Measurements from ENCODE around the gene ASRGL1.
"Not testable (repeated sequence)": the region's sequence is repeated elsewhere in the genome, so short reads cannot be mapped to it uniquely, and the experiment has no call there.

Gene ASRGL1

GRCh38 chr11:62337303-62338181 lies at the start of gene ASRGL1:
Gene ASRGL1, plus strand, starts transcription at chr11:62337448. Its CDS starts 530 bp downstream, at chr11:62337978.
- peak; percentile 87 for DNase-seq

DNA sequence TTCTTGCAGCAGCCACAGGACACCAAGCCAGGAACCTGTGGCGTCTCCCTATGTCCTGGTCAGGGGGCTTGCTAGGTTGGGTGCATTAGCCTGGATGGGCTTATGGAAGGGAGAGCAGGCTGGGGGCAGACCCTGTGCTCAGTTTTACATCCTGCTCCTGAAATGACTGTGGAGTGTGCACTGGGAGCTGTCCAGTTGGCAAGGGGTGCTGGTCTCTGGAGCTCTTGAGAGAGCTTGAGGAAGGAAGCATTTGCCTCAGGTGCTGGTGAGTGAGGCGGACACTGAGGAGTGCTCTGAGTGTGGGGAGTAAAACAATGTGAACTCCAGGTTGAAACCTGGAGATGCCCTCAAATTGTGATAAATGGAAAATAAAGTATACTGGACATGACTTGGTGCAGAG lies 41.7 kb upstream of the ASRGL1 start:
- DNase-seq = peak; percentile 83

DNA sequence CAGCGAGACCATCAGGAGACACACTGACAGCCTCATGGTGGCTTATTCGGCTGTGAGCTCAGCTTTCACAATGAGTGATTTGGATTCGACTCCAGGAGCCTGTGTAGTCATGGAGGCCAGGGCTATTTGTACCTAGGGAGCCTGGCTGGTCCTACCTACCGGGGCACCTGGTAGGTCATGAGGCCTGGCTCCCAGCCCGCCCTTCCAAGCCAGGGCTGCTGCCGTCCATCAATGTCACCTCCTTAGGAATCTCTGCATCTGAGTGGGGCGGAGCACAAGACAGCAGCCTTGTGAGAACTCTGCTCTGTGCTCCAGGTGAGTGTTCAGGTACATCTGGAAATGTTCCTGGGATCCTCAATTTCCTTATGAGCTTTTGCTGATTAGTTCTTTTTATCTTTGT lies 38.3 kb upstream of the ASRGL1 start, which contains the start of gene SCGB1D4:
Gene SCGB1D4, minus strand, starts transcription at position 101 of the 400 bp plus-strand sequence. Its CDS starts 65 bp downstream, at position 36.
- DNase-seq = no peak

- no peak for DNase-seq
Observed at GRCh38 chr11:62306227-62306626, 31.0 kb upstream of the ASRGL1 start.

DNA sequence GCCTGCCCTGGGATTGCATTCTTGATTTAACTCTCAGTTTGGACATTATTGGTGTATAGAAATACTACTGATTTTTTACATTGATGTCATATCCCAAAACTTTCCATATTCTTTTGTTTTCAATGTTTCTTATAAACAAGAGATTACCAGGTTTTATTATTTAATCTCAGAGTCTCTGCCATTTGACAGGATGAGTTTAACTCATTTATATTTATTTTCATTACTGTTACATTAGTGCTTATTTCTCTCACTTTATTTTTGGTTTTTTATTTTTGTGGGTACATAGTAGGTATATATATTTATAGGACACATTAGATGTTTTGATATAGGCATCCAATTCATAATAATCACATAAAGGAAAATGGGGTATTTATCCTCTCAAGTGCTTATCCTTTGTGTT lies 29.3 kb upstream of the ASRGL1 start:
- no peak for DNase-seq

DNA sequence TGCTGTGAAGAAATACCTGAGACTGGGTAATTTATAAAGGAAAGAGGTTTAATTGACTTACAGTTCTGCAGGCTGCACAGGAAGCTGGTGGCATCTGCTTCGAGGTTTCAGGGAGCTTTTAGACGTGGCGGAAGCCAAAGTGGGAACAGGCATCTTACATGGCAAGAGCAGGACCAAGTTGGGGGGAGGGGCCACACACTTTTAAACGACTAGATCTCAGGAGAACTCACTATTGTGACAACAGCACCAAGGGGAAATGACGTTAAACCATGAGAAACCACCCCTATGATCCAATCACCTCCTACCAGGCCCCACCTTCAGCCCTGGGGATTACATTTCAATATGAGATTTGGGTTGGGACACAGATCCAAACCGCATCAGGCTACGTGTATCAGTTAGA lies 27.3 kb upstream of the ASRGL1 start:
- DNase-seq = no peak

- DNase-seq = peak; percentile 14
Observed at GRCh38 chr11:62315431-62315830, 21.8 kb upstream of the ASRGL1 start.

DNA sequence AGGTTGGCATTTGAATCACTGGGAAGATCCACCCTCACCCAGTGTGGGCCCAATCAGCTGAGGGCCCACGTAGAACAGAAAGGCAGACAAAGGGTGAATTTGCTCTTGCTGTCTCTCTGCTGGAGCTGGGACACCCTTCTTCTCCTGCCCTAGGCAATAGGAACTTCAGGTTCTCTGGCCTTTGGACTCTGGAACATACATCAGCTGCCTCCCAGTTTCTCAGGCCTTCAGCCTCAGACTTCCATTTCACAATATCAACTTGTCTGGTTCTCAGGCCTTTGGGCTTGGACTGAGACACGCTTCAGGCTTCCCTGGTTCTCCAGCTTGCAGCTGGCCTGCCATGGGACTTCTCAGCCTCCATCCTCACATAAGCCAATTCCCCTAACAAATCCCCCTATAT lies 14.7 kb upstream of the ASRGL1 start:
- DNase-seq = no peak

GRCh38 chr11:62324731-62325556 lies 12.3 kb upstream of the ASRGL1 start:
- peak; percentile 82 for DNase-seq

DNA sequence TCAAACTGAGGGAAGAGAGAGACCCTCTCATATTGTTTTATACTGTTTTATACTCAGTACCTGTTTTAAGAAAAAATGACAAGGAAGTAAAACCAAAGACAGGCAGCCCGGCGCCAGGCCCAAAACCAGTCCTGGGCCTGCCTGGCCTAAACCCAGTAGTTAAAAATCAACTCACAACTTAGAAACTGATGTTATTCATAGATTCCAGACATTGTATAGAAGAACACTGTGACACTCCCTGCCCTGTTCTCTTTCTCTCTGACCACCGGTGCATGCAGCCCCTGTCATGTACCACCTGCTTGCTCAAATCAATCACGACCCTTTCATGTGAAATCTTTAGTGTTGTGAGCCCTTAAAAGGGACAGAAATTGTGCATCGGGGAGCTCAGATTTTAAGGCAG lies 11.5 kb upstream of the ASRGL1 start:
- DNase-seq = not testable (repeated sequence)

DNA sequence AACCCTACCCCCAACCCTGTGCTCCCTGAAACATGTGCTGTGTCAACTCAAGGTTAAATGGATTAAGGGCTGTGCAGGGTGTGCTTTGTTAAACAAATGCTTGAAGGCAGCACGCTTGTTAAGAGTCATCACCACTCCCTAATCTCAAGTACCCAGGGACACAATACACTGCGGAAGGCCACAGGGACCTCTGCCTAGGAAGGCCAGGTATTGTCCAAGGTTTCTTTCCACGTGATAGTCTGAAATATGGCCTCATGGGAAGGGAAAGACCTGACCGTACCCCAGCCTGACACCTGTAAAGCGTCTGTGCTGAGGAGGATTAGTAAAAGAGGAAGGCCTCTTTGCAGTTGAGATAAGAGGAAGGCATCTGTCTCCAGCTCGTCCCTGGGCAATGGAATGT lies 10.5 kb upstream of the ASRGL1 start:
- not testable (repeated sequence) for DNase-seq

GRCh38 chr11:62327541-62327940 lies 9.7 kb upstream of the ASRGL1 start:
- not testable (repeated sequence) for DNase-seq

DNA sequence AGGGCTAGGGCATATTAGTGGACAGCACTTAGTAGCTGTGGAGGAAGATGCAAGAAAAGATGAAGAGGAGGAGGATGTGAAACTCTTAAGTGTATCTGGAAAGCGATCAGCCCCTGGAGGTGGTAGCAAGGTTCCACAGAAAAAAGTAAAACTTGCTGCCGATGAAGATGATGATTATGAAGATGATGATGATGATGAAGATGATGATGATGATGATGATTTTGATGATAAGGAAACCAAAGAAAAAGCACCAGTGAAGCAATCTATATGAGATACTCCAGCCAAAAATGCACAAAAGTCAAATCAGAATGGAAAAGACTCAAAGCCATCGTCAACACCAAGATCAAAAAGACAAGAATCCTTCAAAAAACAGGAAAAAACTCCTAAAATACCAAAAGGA lies 6.0 kb upstream of the ASRGL1 start:
- DNase-seq = not testable (repeated sequence)

GRCh38 chr11:62333768-62334167 lies 3.5 kb upstream of the ASRGL1 start:
- no peak for DNase-seq

- DNase-seq = not testable (repeated sequence)
Observed at GRCh38 chr11:62336949-62337302, 322 bp upstream of the ASRGL1 start.

GRCh38 chr11:62338218-62338617 lies 970 bp downstream of the ASRGL1 start:
- DNase-seq = peak; percentile 3

GRCh38 chr11:62340269-62340901 lies 3.1 kb downstream of the ASRGL1 start:
- DNase-seq = peak; percentile 68

DNA sequence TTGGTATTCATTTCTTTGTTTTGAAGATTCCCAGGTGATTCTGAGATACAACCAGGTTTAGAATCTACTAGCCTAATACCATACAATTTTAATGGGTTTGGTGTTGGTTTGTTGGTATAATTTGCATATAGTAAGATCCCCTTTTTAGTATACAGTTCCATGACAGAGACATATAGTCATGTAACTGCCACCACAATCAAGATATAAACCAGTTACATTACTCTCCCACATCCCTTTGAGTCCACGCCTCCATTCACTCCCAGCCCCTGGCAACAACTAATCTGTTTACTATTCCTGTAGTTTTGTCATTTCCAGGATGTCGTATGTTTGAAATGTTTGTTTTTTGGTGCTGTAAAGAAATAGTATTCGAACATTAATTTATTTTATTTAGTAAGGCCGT lies 4.3 kb downstream of the ASRGL1 start:
- DNase-seq = no peak

GRCh38 chr11:62343646-62344190 lies 6.5 kb downstream of the ASRGL1 start:
- peak; percentile 11 for DNase-seq

- no peak for DNase-seq
Observed at GRCh38 chr11:62344210-62344609, 7.0 kb downstream of the ASRGL1 start.

GRCh38 chr11:62345861-62346260 lies 8.6 kb downstream of the ASRGL1 start:
- no peak for DNase-seq

GRCh38 chr11:62352355-62353336 lies 15.4 kb downstream of the ASRGL1 start:
- no peak for DNase-seq

Measured in islet precursor cell (in vitro differentiated cells).